Activated CD8-positive, alpha-beta memory T cell treated with anti-CD3 and anti-CD28 coated beads, Interleukin-2, amount 50 U/mL, for 24 hours (primary cell): Measurements from ENCODE around the gene DMAC2L.
"Not testable (repeated sequence)": the region's sequence is repeated elsewhere in the genome, so short reads cannot be mapped to it uniquely, and the experiment has no call there.

Experiments
- DNase-seq: peaks from one replicate; pipeline ENCODE4 v3.0.0-alpha.2; 2020; ENCODE audit errors: extremely low read depth

DMAC2L gene, protein sequence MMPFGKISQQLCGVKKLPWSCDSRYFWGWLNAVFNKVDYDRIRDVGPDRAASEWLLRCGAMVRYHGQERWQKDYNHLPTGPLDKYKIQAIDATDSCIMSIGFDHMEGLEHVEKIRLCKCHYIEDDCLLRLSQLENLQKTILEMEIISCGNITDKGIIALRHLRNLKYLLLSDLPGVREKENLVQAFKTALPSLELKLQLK

DNA sequence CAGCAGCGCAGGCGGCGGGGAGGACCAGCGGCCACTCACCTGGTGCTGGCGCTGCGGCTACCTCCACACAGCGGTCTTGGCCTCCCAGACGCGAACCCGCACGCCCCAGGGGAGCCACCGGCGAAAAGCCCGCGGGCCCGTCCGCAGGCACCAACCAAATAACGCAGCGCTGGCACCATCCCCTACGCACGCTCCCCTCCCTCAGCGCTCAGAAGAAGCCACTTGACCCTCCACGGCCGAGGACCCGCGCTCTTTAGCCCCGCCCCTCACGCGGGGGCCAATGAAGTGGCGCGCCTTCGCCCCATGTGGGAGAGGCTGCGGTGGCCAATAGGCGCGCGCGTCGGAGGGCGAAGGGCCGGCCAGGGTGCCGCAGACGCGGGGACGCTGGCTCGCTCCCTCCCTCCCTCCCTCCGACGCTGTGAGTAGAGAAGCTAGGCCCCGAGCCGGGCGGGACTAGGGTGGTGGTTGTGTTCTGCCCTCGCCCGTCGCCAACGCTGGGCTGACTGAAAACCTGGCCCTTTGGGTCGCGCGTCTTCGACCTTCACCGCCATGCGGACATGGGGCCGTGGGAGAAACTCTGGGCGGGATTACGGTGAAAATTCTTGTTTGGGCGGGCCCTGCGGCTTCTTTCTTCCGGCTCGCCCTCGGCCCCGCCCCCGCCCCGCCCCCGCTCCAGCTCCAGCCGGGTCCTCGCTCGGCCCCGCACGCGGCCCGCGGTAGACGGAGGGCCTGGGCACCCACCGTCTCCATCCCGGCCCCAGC, at the start of gene DMAC2L, which contains the start of gene L2HGDH:
Gene DMAC2L (plus strand): TSS at position 353 of the 762 bp plus-strand sequence. CDS start 9,164 bp downstream, outside the sequence.
Gene L2HGDH (minus strand): TSS at position 258 of the 762 bp plus-strand sequence. CDS start 79 bp downstream, at position 179.
- peak; percentile 60 for DNase-seq

DNA sequence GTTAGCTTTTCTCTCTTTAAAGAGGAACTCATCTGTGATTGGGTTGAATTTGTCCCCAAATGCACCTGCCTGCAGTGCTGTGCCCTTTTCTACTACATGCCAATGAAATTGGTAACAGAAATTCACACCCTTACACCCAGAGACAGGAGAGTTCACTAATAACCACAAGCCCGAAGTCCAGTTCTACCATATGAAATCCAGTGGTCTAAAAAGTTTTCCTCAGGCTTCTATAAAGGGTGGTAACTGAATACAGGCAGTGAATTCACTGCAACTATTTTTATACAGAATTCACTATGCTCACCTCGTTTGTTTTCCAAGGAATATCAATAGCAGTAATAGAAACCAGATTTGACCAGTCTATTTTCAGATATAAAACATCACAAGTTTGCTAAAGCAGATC, 49.3 kb upstream of the DMAC2L start:
- DNase-seq, result no peak

GRCh38 chr14:50263321-50263720, 48.8 kb upstream of the DMAC2L start:
- no peak for DNase-seq

GRCh38 chr14:50265029-50265428, 47.1 kb upstream of the DMAC2L start:
- DNase-seq, result no peak

DNA sequence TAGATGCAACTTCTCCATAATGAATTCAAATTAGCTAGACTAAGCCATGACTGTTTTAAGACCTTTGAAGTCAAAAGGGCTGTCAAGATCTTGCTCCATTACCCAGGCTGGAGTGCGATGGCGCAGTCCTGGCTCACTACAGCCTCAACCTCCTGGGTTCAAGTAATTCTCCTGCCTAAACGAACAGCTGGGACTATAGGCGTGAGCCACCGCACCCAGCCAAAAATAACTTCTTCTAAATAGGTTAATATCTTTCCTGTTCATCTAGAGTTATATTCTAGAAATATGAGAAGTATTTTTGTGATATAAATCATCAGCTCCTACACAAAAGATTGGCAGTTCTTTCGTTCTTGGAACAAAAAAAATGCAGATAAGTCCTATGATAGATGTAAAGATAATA, 41.2 kb upstream of the DMAC2L start:
- no peak for DNase-seq

DNA sequence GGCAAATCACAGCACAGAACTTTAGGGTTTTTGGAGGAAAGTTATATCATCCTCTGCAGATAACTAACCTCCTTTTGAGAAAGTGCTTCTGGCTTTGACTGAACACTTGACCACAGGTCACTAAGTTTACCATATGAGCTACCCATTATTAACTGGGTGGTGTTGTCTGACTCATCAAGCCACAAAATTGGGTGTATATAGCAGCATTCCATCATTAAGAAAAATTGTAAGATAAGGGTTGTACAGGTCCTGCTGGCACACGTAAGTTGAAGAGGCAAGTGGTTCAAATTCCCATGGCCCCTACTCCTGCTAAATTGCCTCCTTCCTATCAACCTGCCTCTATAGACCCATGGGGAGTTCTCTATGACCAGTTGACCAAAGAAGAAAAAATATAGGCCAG, 39.6 kb upstream of the DMAC2L start:
- no peak for DNase-seq

- DNase-seq, result no peak
These were observed 26.3 kb upstream of the DMAC2L start for GRCh38 chr14:50285861-50286260.

GRCh38 chr14:50288146-50288545, 24.0 kb upstream of the DMAC2L start:
- no peak for DNase-seq

GRCh38 chr14:50290306-50290705, 21.8 kb upstream of the DMAC2L start:
- no peak for DNase-seq

GRCh38 chr14:50299585-50299984, 12.5 kb upstream of the DMAC2L start:
- no peak for DNase-seq

- no peak for DNase-seq
These were observed 10.2 kb upstream of the DMAC2L start for GRCh38 chr14:50301914-50302313.

DNA sequence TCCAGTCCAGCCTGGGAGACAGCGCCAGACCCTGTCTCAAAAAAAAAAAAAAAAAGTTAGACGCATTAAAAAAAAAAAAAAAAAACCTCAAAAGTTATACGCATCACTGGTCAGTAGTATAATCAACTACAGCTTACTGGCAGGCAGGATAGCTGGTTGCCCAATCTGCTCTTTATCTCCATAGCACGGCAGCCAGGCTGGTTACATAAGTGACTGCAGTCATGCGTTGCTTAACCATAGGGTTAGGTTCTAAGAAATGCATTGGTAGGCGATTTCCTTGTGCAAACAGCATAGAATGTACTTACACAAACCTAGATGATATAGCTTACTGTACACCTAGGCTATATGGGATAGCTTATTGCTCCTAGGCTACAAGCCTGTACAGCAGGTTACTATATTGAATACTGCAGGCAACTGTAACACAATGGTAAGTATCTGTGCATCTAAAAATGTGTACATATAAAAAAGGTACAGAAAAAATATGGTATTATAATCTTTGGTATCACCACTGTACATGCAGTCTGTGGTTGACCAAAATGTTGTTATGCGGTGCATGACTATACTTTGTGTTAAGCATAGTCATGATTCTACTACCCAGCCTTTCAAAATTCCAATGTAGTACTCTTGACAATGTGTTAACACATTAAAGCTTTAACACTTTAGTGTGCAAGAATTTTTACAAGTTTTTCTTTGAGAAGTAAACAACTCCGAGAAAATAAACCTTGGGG, 8.2 kb upstream of the DMAC2L start:
- DNase-seq, result no peak

DNA sequence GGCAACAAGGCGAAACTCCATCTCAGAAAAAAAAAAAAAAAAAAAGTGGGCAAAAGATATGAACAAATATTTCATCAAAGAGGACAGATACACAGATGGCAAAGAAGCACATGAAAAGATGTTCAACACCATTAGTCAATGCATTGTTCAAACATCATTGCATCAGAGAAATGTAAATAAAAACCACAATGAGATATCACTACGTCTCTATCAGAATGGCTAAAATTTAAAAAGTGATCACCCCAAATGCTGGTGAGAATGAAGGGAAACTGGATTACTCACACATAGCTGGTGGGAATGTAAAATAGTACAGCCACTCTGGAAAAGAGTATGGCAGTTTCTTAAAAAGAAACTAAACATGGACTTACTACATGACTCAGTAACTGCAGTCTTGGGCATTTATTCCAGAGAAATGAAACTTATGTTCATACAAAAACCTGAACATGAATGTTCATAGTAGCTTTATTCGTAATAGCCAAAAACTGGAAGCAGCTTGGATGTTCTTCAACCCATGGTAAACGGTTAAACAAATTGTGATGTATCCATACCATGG, 3.7 kb upstream of the DMAC2L start:
- DNase-seq, result no peak

GRCh38 chr14:50310445-50310844, 1.7 kb upstream of the DMAC2L start:
- no peak for DNase-seq

- DNase-seq, result no peak
These were observed 670 bp upstream of the DMAC2L start for GRCh38 chr14:50311337-50311971.

- no peak for DNase-seq
These were observed 570 bp downstream of the DMAC2L start for GRCh38 chr14:50312734-50313054.

DNA sequence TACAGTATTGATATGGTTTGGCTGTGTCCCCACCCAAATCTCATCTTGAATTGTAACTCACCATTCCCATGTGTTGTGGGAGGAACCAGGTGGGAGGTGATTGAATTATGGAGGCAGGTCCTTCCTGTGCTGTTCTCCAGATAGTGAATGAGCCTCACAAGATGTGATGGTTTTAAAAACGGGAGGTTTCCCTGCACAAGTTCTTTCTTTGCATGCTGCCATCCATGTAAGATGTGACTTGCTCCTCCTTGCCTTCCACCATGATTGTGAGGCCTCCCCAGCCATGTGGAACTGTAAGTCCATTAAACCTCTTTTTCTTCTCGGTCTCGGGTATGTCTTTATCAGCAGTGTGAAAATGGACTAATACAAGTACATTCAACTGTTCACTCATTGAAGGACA, 2.0 kb downstream of the DMAC2L start:
- DNase-seq, result not testable (repeated sequence)

DNA sequence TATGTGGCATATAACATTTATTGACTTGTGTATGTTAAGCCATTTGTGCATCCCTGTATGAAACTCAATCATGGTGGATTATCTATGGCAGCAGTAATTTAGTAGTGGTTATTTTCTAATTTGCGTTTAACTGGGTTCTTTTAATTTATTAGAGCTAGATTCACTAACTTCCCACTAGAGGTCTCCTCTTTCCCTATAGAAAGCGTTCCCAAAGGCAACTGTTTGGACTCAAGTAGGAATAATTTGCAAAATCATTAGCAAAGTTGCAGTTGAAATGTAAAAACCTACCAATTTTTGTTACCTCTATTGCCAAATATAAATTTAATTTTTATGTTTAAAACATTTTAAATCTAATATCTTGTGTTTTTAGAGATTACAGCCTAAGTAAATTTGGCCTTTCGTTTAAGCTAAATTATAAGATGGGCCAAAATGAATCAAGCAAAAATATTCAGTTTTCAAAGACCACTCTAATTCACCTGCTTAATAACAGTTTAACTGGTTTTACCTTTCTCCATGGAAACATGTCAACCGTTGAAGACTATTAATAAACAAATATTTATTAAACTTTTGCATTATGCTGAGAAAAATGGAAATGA, 6.0 kb downstream of the DMAC2L start:
- no peak for DNase-seq

GRCh38 chr14:50319293-50319692, 7.2 kb downstream of the DMAC2L start:
- no peak for DNase-seq

DNA sequence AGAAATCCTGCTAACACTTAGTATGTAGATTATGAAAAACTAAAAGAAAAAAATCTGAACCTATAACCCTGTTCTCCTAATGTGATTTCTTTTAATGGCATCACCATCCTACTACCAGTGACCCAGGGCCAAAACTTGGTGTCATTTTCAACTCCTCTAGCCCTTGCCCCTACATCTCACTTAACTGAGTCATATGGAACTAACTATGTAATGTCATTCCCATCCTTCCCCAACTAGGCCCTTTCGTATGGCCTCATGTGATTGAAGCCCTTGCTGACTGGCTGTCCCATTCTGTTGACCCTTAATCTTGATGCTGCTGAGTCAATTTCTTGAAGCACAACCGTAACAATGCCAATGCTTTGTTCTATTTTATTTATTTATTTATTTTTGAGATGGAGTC, 7.6 kb downstream of the DMAC2L start:
- DNase-seq, result no peak

GRCh38 chr14:50320283-50320682, 8.2 kb downstream of the DMAC2L start:
- no peak for DNase-seq
